Amniotic epithelial cell (primary cell): ENCODE measurements around the gene PBRM1.
"Not testable (repeated sequence)": the region's sequence is repeated elsewhere in the genome, so short reads cannot be mapped to it uniquely, and the experiment has no call there.

Experiments
- DNase-seq: peaks from one replicate; pipeline ENCODE4 v3.0.0-alpha.2; 2010; ENCODE audit warnings: low read depth

PBRM1 gene

DNA sequence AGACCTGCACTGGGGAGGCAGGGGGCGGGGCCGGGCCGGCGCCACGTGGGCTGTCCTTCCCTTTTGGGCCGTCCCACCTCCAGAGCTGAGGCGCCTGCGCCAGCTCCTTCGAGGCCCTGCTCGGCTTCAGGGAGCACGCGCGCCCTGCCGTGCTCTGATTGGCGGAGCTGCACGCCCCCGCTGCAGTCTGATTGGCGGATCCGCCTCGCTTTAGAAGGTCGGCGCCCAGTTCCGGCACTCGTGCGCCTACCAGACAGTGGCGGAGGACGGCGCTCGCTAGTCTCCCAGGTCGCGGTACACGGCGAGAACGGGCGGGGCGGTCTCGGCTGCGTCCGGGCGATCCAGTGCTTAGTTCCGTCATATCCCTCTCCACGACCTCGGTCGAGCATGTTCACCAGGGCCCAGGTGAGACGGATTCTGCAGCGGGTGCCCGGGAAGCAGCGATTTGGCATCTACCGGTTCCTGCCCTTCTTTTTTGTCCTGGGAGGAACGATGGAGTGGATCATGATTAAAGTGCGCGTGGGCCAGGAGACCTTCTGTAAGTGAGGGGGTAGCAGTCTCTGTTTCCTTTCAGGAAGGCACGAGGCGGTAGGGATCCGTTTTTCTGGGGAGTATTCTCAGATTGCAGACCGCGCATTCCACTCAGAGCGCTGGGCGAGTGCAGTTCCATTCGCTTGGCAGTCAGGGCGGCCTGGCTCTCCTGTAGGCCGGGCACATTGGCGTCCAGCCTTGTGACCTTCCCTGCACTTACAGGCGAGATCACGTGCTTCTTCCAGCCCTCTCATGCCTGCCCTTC is 149.1 kb downstream of the PBRM1 start, which contains the start of gene UQCC5:
UQCC5 (plus strand) TSS at position 237 of the 796 bp plus-strand sequence; CDS start at position 388, 151 bp downstream.
- peak; percentile 97 for DNase-seq

DNA sequence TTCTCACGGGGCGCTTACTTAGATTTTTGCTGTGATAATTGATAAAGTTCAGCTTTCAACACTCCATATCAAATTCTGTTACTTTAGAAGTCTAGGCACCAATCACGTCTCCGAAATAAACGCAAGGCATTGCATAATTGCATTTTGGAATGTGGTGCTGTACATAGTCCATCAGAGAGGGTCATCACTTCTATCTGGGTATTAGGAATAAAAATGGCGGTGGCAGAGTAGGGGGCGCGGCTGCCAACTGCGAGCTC is 149.7 kb downstream of the PBRM1 start:
- DNase-seq, result no peak

DNA sequence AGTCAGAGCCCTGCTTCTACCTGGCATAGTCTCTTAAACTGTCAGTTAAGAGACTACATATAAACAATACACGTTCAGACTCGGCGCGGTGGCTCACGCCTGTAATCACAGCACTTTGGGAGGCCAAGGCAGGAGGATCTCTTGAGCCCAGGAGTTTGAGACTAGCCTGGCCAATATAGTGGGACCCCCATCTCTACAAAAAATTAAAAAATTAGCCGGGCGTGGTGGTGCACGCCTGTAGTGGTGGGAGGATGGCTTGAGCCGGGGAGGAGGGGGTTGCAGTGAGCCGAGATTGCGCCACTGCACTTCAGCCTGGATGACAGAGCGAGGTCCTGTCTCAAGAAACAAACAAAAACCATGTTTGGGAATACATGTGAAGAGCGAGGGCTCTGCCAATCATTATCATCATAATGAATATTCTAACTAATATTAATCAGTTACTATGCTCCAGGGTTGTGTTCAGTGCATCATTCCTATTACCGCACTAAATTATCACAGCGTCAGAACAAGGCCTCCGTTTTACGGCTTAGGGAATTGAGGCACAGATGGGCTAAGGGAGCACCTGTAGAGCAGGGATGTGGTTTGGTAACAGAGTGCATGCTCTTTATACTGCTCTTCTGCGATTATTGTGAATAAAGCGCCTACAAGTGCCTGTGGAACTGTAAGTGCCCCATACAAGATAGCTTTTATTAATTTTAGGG is 150.2 kb downstream of the PBRM1 start:
- no peak for DNase-seq

DNA sequence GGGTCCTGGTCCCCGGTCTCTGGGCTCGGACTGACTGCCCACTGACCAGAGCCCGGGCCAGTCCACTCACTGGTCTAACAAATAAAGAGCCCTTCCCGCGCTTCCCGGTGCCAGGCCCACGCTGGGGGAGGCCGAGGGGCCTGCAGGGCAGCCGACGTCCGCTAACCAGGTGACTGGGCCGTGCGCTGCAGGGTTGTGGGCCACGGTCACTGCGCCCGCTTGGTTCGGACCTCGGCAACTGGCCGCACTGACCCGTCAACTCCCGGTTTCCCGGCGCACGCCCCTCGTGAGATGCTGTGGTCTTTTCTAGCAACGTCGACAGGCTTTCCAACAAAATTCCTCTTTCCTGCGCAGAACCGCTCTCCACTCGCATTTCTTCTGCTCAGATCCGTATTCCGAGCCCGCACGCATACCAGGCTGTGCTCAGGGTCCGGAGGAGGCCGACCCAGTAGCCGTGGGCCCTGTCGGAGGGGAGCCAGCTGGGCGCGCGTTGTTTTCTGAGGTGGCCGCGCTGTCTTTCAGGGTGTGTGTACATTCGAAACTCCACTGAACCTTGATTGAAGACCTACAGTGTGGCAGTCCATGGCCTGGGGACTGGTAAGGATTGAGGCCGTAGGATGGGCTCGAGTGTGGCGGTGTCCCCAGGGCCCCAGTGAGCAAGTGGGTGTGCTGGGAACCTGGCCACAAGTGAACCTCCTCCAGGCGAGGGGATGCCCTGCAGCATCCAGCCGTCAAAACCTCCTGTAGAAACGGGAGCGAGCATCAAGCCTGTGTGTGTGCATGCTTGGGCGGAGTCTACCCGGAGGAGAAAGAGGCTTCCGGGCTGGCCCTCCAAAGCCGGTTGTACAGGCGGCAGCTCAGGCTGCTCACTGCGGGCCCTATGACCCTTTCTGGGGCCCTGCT is 151.2 kb downstream of the PBRM1 start:
- DNase-seq, result peak; percentile 36

- peak; percentile 47 for DNase-seq
Measured at GRCh38 chr3:52533623-52534280, 152.0 kb downstream of the PBRM1 start, which contains the start of gene NT5DC2. Gene NT5DC2 (minus strand): TSS chr3:52533857. CDS start chr3:52533737, 120 bp downstream.

DNA sequence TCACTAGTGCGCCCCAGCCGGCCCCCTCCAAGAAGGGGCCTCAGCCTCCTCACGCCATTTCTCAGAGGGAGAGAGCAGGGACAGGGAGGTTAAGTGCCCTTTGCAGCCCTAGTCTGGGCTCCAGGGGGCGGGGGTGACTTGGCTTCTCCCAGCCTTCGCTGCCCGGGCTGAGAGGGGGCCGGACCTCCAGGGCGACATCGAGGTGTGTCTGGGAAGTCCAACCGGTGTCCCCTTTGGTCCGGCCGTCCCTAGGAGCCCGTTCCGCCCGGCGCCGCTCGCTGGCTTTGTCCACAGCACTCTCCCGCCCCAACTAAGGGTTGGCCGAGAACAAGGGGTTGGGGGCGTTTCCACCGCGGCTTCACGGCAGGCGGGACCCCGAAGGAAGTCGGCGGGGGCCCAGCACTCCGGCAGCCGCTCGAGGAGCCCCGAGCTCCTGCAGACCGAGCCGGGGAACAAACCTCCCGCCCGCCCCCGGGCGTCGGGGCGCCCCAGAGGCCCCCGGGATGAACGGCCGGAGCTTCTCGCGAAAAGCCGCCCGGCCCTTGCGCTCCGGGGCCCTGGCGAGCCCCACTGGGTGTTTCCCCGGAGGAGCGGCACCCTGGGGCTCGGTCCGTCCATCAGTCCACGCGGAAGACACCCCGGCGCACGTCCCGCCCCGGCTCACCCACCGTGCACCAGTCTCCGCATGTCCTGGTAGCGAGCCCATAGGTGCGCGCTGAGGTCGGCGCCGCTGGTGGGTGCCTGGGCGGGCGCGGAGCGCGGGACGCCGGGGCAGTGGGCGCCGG is 152.7 kb downstream of the PBRM1 start:
- DNase-seq, result no peak

DNA sequence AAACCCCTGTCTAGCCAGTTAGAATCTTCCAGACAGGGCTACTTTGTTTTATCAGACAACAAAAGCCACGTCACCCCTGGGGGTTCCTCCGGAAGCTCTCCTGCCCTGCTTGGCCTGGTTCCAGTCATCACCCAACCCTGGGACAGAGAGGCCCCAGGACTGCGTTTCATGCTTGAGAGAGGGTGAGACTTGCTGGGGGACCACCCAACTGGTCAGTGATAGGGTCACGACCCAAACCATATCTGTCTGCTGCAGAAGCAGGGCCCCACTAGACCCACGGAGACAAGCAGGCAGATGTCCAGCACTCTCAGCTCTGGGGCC is 153.2 kb downstream of the PBRM1 start:
- peak; percentile 76 for DNase-seq

DNA sequence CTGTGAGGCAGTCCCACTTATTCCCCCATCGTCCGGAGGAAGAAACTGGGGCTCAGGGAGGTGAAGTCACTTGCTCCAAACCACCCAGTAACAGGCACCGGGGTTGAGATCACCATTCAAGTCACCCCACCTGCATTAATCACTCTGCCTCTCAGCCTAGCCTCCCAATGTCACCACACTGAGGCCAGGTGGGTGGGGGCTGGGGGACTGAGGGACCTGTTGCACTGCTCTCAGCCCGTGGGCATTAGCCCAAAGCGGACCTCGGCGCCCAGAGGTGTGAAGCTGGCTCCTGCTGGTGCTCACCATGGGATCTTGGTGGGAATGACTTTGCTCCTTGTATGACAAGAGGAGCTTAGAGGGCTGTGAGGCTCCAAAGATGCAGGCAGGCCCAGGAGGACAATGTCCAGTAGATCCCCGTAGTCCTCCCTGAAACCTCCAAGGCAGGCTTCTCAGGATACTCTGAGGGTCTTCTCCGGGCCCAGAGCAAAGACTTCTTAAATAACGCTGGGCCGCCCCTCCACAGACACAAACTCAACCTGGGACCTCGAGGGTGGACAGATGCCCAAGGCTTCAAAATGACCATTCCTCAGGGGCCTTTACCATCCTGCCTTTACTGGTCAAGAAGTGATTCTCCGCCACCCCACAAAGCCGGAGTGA is 153.7 kb downstream of the PBRM1 start:
- DNase-seq, result peak; percentile 17

GRCh38 chr3:52530918-52531826 is 154.5 kb downstream of the PBRM1 start:
- no peak for DNase-seq

DNA sequence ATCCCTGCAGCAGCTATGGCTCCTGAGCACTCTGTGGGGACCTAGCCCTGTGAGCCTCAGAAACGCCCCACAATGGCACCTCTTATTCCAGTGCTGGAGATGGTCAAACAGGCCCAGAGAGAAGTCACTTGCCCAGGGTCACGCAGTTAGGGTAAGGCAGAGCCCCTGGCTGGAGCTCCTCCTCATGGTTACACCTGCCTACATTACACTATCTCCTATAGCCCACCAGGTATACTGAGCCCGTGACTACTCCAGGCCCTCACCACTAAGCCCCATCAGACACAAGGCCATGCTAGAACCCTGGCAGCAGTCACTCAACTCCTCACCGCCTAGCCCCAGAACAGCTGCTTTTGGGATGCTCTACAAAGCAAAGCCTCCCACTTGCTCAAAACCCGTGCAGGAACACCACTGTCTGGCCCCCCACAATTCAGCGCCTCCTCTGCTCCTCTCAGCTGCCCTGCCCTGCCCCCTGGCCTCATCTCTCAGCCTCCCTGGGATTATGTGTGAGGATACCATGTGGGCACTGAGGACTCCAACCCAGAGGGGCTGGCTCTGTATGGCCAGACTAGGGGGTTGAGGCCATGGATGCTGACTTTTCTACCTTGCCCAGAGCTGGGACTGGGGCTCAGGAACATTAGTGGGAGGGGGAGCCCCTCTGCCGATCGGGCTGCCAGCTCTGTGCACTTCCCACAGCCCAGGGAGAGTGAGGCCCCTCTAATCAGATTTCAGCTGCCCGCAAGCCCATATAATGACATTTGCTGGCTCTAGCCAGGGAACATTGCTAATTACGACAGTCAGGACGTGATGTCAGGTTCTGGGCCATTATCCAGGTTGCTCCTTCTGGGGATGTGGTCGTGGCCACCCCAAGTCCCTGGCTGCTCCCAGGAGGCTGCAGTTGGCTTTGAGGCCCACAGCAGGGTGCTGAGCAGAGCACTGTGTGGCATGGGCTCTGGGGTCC is 156.1 kb downstream of the PBRM1 start:
- DNase-seq, result peak; percentile 63

DNA sequence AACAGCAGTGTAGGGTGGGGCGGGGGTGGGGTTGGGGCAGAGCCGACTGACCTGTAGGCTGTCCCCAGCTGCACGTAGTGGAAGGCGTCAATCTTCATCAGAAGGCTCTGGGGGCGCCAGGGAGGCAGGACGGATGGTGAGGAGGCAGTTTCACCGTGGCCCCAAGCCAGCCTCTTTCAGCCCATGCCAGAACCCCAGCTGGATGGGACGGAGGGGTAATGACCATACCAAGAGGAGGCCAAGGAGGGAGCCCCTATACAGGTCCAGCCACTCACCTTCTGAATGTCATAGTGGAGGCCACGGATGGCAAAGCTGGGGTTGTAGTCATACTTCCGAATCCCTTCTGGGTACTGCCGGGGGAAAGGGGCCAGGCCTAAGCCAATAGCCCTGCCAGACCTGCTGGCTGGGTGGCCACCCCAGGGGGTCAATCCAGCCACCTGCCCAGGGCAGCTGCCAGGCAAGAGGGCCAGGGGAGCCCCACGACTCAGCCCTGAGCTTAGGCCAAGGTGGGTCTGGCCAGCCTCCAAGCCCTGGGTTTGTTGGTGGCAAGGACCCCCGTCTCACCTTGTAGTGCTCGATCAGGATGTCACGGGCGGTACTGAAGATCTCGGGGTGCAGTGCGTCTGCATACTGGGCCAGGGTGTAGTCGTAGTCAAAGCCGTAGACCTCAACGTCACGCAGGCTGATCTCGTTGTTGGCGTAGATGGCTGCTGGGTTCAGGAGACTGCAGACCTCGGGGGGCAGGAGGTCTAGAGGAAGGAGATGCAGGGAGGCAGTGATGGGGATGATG is 156.9 kb downstream of the PBRM1 start:
- no peak for DNase-seq

DNA sequence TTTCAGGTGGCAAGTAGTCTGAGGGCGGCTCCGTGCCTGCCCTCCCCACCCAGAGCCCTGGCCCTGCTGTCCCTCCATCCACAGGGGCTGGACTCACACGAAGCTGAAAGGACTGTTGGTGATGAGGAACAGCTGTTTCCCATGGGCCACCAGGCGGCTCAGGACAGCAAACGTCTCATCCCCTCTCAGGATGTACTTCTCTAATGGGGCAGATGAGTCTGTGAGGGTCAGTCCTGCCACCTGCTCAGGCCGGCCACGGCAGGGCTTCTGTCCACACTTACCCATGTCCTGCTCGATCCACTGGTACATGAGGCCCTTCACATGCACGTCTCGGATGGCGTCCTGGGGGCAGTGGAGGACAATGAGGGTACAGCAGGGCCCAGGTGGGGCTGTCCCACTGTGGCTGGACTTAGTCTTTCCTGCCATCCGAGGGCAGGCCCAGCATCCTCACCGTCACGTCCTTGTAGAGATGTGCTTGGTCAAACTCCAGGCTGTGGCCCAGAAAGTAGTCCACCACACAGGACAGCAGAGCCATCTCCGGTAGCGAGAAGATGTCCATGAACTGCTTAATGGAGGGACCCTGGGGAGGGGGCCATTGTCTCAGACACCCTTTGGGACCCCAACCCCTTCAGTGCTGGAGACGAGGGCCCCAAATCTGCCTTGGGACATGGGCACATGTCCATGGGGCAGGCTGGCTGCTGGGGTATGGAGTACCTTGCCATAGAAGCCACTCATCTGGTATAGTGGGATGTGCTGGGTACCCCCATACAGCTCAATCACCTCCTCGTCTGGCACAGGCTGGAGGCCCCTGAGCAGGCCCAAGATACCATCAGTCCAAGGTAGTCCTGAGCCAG is 157.8 kb downstream of the PBRM1 start:
- DNase-seq, result no peak

GRCh38 chr3:52527039-52527731 is 158.5 kb downstream of the PBRM1 start:
- DNase-seq, result peak; percentile 59

GRCh38 chr3:52526671-52527038 is 159.1 kb downstream of the PBRM1 start:
- not testable (repeated sequence) for DNase-seq

GRCh38 chr3:52525680-52526561 is 159.8 kb downstream of the PBRM1 start:
- no peak for DNase-seq
